Activated CD4-positive, alpha-beta memory T cell treated with anti-CD3 and anti-CD28 coated beads for 36 hours (primary cell): ENCODE data around the gene FAAH. TPM values are rescaled to one million over a fixed set of nuclear protein-coding genes. Genes with fewer than 3 reads are reported as not detected.
A peak's percentile ranks its signal among the peaks of the same experiment; 100 is the strongest.

ENCODE experiments used
- CTCF ChIA-PET: fragments of 350-600 bp; sonication (Branson Sonifier 250); formaldehyde crosslinking; loops from one replicate; lab custom pipeline; 2021; ENCODE audit warnings: antibody characterized with exemption, inconsistent platforms; lab: Charles Lee
- POLR2A ChIA-PET: fragments of 350-600 bp; sonication (Branson Sonifier 250); formaldehyde crosslinking; loops from one replicate; lab custom pipeline; 2021; ENCODE audit warnings: antibody characterized with exemption; lab: Charles Lee
- DNase-seq: peaks from one replicate; pipeline ENCODE4 v3.0.0-alpha.2; 2020
- H3K27ac Mint-ChIP-seq: one replicate; pipeline ENCODE4 v1.8.0; 2021; ENCODE audit warnings: mixed read lengths
- H3K27me3 Mint-ChIP-seq: one replicate; pipeline ENCODE4 v1.8.0; 2021; ENCODE audit warnings: mixed read lengths
- H3K36me3 Mint-ChIP-seq: one replicate; pipeline ENCODE4 v1.8.0; 2021; ENCODE audit warnings: mixed read lengths
- H3K4me1 Mint-ChIP-seq: one replicate; pipeline ENCODE4 v1.8.0; 2021; ENCODE audit warnings: low read depth, mixed read lengths
- H3K4me3 Mint-ChIP-seq: one replicate; pipeline ENCODE4 v1.8.0; 2021; ENCODE audit warnings: mild to moderate bottlenecking, mixed read lengths
- H3K9me3 Mint-ChIP-seq: one replicate; pipeline ENCODE4 v1.8.0; 2021; ENCODE audit warnings: mixed read lengths
- intact Hi-C: fragments of 100-400 bp; cut with micrococcal nuclease; formaldehyde crosslinking; loops from one replicate; pipeline ENCODE4 v1.15.1; 2023
- total RNA-seq, 2 experiments: library from RNA; stranded (reverse); gene quantifications; one replicate each; pipeline ENCODE4 v1.2.3, GENCODE V29; 2021

FAAH gene
- total RNA-seq, 2 experiments from 2014 or later: 4.4 to 5.3 TPM

- intact Hi-C loops: no loop called here
- no peaks in the 10 kb centered on the region for H3K9me3 Mint-ChIP-seq
- no peak overlapping the region for H3K27ac Mint-ChIP-seq
- no peaks in the 10 kb centered on the region for H3K27me3 Mint-ChIP-seq
- ChIA-PET CTCF (no interaction called here), POLR2A (interaction anchor here (1.5 kb wide), 1 partner anchor 66 kb away, joined by 3 read pairs; the partner anchor contains the start of genes LRRC41 and UQCRH)
- H3K36me3 Mint-ChIP-seq: peaks cover 34% of the 10 kb centered on the region
- no peak overlapping the region for H3K4me3 Mint-ChIP-seq
- H3K4me1 Mint-ChIP-seq: peaks cover 10% of the 10 kb centered on the region
- no peak for DNase-seq
Measured at GRCh38 chr1:46369542-46370213, 24.4 kb upstream of the FAAH start.

DNA sequence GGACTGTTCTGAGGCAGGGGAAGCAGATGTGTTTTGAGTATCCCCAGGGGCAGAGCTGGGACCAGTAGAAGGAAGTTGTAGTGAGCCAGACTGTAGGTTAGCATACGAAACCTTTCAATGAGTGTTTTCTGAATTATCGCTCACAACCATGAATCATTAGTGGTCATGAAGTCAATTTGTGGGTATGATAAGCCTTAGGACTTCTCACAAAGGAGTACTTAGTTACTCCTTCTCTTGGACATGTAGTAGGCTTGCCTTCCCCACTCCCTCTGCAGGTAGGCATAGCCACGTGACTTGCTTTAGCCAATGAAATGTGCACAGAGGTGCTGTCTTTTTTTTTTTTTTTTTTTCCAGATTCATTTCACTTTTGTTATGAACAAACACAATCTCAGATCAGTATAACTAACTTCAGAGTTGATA lies 23.9 kb upstream of the FAAH start:
- Mint-ChIP-seq H3K4me3 (no peak overlapping the region), H3K4me1 (peaks cover 10% of the 10 kb centered on the region), H3K27ac (no peak overlapping the region), H3K36me3 (peaks cover 29% of the 10 kb centered on the region), H3K27me3 (no peaks in the 10 kb centered on the region), H3K9me3 (no peaks in the 10 kb centered on the region)
- ChIA-PET CTCF (no interaction called here), POLR2A (interaction anchor here (1.5 kb wide), 1 partner anchor 67 kb away, joined by 3 read pairs; the partner anchor contains the start of genes LRRC41 and UQCRH)
- no peak for DNase-seq
- intact Hi-C loops: no loop called here

DNA sequence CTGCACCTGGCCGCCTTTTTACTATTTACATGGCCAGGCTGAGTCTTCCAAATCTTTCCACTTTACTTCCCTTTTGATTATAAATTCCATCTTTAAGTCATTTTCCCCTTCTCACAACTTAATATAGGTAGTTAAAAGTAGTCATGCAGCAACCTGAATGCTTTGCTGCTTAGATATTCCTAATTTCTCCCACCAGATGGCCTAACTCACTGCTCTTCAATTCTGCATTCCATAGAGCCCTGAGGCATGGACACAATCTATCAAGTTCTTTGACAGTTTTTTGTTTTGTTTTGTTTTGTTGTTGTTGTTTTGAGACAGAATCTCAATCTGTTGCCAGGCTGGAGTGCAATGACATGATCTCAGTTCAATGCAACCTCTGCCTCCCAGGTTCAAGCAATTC lies 21.7 kb upstream of the FAAH start:
- Mint-ChIP-seq H3K4me3 (no peak overlapping the region), H3K27ac (no peak overlapping the region), H3K9me3 (no peaks in the 10 kb centered on the region), H3K36me3 (peaks cover 25% of the 10 kb centered on the region), H3K27me3 (no peaks in the 10 kb centered on the region), H3K4me1 (peaks cover 10% of the 10 kb centered on the region)
- CTCF ChIA-PET: no interaction called here
- POLR2A ChIA-PET: no interaction called here
- DNase-seq: no peak
- intact Hi-C loops: no loop called here

DNA sequence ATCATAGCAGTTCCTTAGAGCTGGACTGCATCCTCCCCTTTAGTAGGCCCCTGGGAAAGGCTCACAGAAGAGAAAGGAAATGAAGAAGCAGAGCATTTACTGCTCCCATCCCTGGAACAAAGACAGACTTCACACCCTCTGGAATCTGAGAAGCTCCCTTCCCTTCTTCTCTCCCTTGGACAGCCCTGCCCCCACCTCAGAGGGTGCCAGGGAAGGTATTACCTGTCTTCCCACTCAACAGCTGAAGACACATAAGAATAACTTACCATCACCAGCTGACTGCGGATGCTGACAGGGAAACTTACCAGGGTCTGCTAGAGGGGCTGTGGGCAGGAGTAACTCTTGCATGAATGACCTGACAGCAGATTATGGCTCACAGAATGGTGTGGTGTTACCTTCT lies 14.1 kb upstream of the FAAH start:
- peaks cover 8% of the 10 kb centered on the region for H3K36me3 Mint-ChIP-seq
- ChIA-PET CTCF (interaction anchor here (1.3 kb wide), 1 partner anchor 29 kb away, joined by 3 read pairs; no protein-coding TSS in a partner anchor), POLR2A (no interaction called here)
- no peaks in the 10 kb centered on the region for H3K27me3 Mint-ChIP-seq
- H3K4me1 Mint-ChIP-seq: no peaks in the 10 kb centered on the region
- H3K4me3 Mint-ChIP-seq: no peak overlapping the region
- intact Hi-C loops: no loop called here
- no peak overlapping the region for H3K27ac Mint-ChIP-seq
- DNase-seq: no peak
- H3K9me3 Mint-ChIP-seq: peaks cover 7% of the 10 kb centered on the region

- POLR2A ChIA-PET: interaction anchor here (0.6 kb wide), 1 partner anchor 22 kb away, joined by 3 read pairs; no protein-coding TSS in a partner anchor
- no peaks in the 10 kb centered on the region for H3K27me3 Mint-ChIP-seq
- H3K27ac Mint-ChIP-seq: no peak overlapping the region
- H3K4me1 Mint-ChIP-seq: no peaks in the 10 kb centered on the region
- peaks cover 7% of the 10 kb centered on the region for H3K9me3 Mint-ChIP-seq
- CTCF ChIA-PET: interaction anchor here (1.3 kb wide), 1 partner anchor 29 kb away, joined by 3 read pairs; no protein-coding TSS in a partner anchor
- intact Hi-C loops: no loop called here
- H3K4me3 Mint-ChIP-seq: no peak overlapping the region
- peaks cover 10% of the 10 kb centered on the region for H3K36me3 Mint-ChIP-seq
- no peak for DNase-seq
Measured at GRCh38 chr1:46380508-46380907, 13.6 kb upstream of the FAAH start.

GRCh38 chr1:46393510-46393909 lies 607 bp upstream of the FAAH start:
- ChIA-PET CTCF (no interaction called here), POLR2A (no interaction called here)
- Mint-ChIP-seq H3K36me3 (peaks cover 22% of the 10 kb centered on the region), H3K4me3 (peak overlapping the region; percentile 5), H3K9me3 (peaks cover 16% of the 10 kb centered on the region), H3K4me1 (peaks cover 9% of the 10 kb centered on the region), H3K27me3 (peaks cover 20% of the 10 kb centered on the region), H3K27ac (no peak overlapping the region)
- DNase-seq: no peak
- intact Hi-C loops: no loop called here

DNA sequence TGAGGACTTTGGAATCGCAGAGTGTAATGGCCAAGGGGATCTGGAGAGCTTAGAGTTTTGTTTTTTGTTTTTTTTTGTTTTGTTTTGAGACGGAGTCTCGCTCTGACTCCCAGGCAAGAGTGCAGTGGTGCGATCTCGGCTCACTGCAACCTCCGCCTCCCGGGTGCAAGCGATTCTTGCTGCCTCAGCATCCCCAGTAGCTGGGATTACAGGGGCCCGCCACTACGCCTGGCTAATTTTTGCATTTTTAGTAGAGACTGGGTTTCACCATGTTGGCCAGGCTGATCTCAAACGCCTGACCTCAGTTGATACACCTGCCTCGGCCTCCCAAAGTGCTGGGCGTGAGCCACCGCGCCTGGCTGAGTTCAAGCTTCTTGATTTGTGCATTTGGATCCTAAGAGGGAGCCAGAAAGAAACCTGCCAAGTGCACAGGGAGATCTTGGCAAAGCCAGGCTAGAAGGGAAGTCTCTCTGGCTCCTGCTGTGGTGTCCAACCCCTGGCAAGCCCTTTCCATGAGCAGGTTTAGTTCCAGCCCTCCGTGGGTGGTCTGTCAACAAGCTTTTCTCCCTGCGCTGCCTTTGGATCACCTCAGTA lies 852 bp downstream of the FAAH start:
- ChIA-PET CTCF (no interaction called here), POLR2A (no interaction called here)
- H3K4me3 Mint-ChIP-seq: no peak overlapping the region
- intact Hi-C loops: no loop called here
- H3K27me3 Mint-ChIP-seq: peaks cover 20% of the 10 kb centered on the region
- peaks cover 9% of the 10 kb centered on the region for H3K4me1 Mint-ChIP-seq
- no peak for DNase-seq
- no peak overlapping the region for H3K27ac Mint-ChIP-seq
- H3K9me3 Mint-ChIP-seq: peaks cover 16% of the 10 kb centered on the region
- H3K36me3 Mint-ChIP-seq: peaks cover 22% of the 10 kb centered on the region

GRCh38 chr1:46396441-46397398 lies 2.6 kb downstream of the FAAH start:
- POLR2A ChIA-PET: no interaction called here

GRCh38 chr1:46399307-46399706 lies 5.2 kb downstream of the FAAH start:
- Mint-ChIP-seq H3K9me3 (no peaks in the 10 kb centered on the region), H3K27ac (no peak overlapping the region), H3K27me3 (peaks cover 12% of the 10 kb centered on the region), H3K4me3 (no peak overlapping the region), H3K4me1 (peaks cover 4% of the 10 kb centered on the region), H3K36me3 (no peaks in the 10 kb centered on the region)
- ChIA-PET CTCF (no interaction called here), POLR2A (no interaction called here)
- intact Hi-C loops: no loop called here
- no peak for DNase-seq

More at GRCh38 chr1:46396441-46397398, 2.6 kb downstream of the FAAH start:
- H3K9me3 Mint-ChIP-seq: peaks cover 16% of the 10 kb centered on the region
- H3K36me3 Mint-ChIP-seq: peaks cover 18% of the 10 kb centered on the region
- H3K27ac Mint-ChIP-seq: no peak overlapping the region
- peaks cover 20% of the 10 kb centered on the region for H3K27me3 Mint-ChIP-seq
- no peak overlapping the region for H3K4me3 Mint-ChIP-seq
- CTCF ChIA-PET: interaction anchor here (0.6 kb wide), 1 partner anchor 29 kb away, joined by 3 read pairs; no protein-coding TSS in a partner anchor
- peaks cover 9% of the 10 kb centered on the region for H3K4me1 Mint-ChIP-seq
- no peak for DNase-seq
- intact Hi-C loops: no loop called here

DNA sequence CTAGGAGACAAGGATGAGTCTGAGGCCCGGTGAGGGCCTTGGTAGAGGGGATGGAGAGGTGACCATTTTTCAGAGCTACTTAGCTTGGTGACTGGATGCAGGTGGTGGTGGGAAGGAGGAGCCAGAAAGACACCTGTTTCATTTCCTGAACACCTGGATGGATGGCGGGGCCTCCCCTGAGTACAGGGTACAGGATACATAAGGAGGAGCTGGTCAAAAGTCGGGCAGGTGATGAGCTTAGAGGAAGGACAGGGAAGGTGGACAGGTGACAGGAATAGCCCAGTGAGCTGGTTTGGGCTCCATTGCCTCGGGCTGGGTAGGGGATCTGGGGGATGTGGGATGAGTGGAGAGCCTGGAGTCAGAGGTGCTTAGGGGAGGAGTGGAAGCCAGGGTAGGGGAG lies 6.3 kb downstream of the FAAH start:
- intact Hi-C loops: no loop called here
- Mint-ChIP-seq H3K27ac (no peak overlapping the region), H3K36me3 (no peaks in the 10 kb centered on the region), H3K27me3 (peaks cover 5% of the 10 kb centered on the region), H3K4me1 (no peaks in the 10 kb centered on the region), H3K9me3 (no peaks in the 10 kb centered on the region), H3K4me3 (no peak overlapping the region)
- ChIA-PET CTCF (no interaction called here), POLR2A (no interaction called here)
- no peak for DNase-seq

- no peaks in the 10 kb centered on the region for H3K36me3 Mint-ChIP-seq
- CTCF ChIA-PET: interaction anchor here (1.4 kb wide), 1 partner anchor 128 kb away, joined by 3 read pairs; no protein-coding TSS in a partner anchor
- POLR2A ChIA-PET: no interaction called here
- no peak overlapping the region for H3K27ac Mint-ChIP-seq
- H3K4me3 Mint-ChIP-seq: no peak overlapping the region
- no peak for DNase-seq
- no peaks in the 10 kb centered on the region for H3K9me3 Mint-ChIP-seq
- H3K27me3 Mint-ChIP-seq: no peaks in the 10 kb centered on the region
- intact Hi-C loops: no loop called here
- H3K4me1 Mint-ChIP-seq: no peaks in the 10 kb centered on the region
Measured at GRCh38 chr1:46401154-46401913, 7.2 kb downstream of the FAAH start.
